Effector CD4-positive, alpha-beta T cell (primary cell): ENCODE measurements around the gene STX11.
"Not testable (repeated sequence)": the region's sequence is repeated elsewhere in the genome, so short reads cannot be mapped to it uniquely, and the experiment has no call there.

Experiments
- DNase-seq: peaks from one replicate; pipeline ENCODE4 v3.0.0-alpha.2; 2020

The STX11 gene

GRCh38 chr6:144178323-144178722, 28.0 kb downstream of the STX11 start:
- no peak for DNase-seq

- DNase-seq: no peak
Observed at GRCh38 chr6:144179237-144179636, 28.9 kb downstream of the STX11 start.

- no peak for DNase-seq
Observed at GRCh38 chr6:144179828-144180227, 29.5 kb downstream of the STX11 start.

GRCh38 chr6:144180354-144180753, 30.0 kb downstream of the STX11 start:
- not testable (repeated sequence) for DNase-seq

GRCh38 chr6:144181639-144182038, 31.3 kb downstream of the STX11 start:
- DNase-seq: no peak

- not testable (repeated sequence) for DNase-seq
Observed at GRCh38 chr6:144184186-144184585, 33.9 kb downstream of the STX11 start.

- no peak for DNase-seq
Observed at GRCh38 chr6:144185133-144185836, 35.0 kb downstream of the STX11 start.

- no peak for DNase-seq
Observed at GRCh38 chr6:144186817-144187625, 36.7 kb downstream of the STX11 start.

- DNase-seq: no peak
Observed at GRCh38 chr6:144189351-144189750, 39.0 kb downstream of the STX11 start.

GRCh38 chr6:144190080-144190479, 39.8 kb downstream of the STX11 start:
- DNase-seq: no peak

- DNase-seq: no peak
Observed at GRCh38 chr6:144190593-144190992, 40.3 kb downstream of the STX11 start.

GRCh38 chr6:144193181-144193580, 42.9 kb downstream of the STX11 start:
- no peak for DNase-seq

GRCh38 chr6:144194293-144194810, 44.0 kb downstream of the STX11 start:
- no peak for DNase-seq

- DNase-seq: no peak
Observed at GRCh38 chr6:144195671-144196270, 45.5 kb downstream of the STX11 start.

GRCh38 chr6:144197919-144198318, 47.6 kb downstream of the STX11 start:
- no peak for DNase-seq

- no peak for DNase-seq
Observed at GRCh38 chr6:144202879-144203468, 52.7 kb downstream of the STX11 start.

GRCh38 chr6:144211160-144211559, 60.8 kb downstream of the STX11 start:
- DNase-seq: no peak

- no peak for DNase-seq
Observed at GRCh38 chr6:144213315-144213714, 63.0 kb downstream of the STX11 start.

- no peak for DNase-seq
Observed at GRCh38 chr6:144214029-144214428, 63.7 kb downstream of the STX11 start.

- DNase-seq: no peak
Observed at GRCh38 chr6:144214622-144215401, 64.5 kb downstream of the STX11 start.

GRCh38 chr6:144215402-144215931, 65.2 kb downstream of the STX11 start:
- DNase-seq: no peak
